Measurements from ENCODE around the gene MYL2. TPM values are rescaled to one million over a fixed set of nuclear protein-coding genes. Genes with fewer than 3 reads are reported as not detected.

MYL2 gene, protein sequence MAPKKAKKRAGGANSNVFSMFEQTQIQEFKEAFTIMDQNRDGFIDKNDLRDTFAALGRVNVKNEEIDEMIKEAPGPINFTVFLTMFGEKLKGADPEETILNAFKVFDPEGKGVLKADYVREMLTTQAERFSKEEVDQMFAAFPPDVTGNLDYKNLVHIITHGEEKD
- total RNA-seq (2013; cell fraction: nucleolus; rRNA removed) = not detected in 2 replicates
- 0.44 and 0.62 TPM in 2 replicates for total RNA-seq (2014; rRNA removed)
- total RNA-seq (2014; rRNA removed; fragmentation: Illumina TruSeq; extraction: Trizol) = not detected in 2 replicates
- total RNA-seq (2021) = 0.77 and 0.82 TPM in 2 replicates
- 2.1 TPM for polyA plus RNA-seq (2011; ENCODE audit: low read depth)
- polyA plus RNA-seq (2011; rRNA removed) = 0.08 TPM in 1 of 2 replicates, not detected in the other
- polyA plus RNA-seq (2011; cell fraction: cytosol; rRNA removed) = 0.25 and 0.58 TPM in 2 replicates
- polyA plus RNA-seq (2011; cell fraction: nucleus; rRNA removed) = 0.31 TPM in 1 of 2 replicates, not detected in the other
- polyA plus RNA-seq (2012) = 1.3 and 1.7 TPM in 2 replicates
- 0.57 TPM in 1 of 2 replicates, not detected in the other for polyA plus RNA-seq (2014; fragmentation: Illumina TruSeq; extraction: Trizol)
- polyA plus RNA-seq (2014; fragmentation: Nextera tagmentation; extraction: Ambion mirVana) = 1 to 10 TPM; 1.8 TPM
- 0.46 and 0.50 TPM in 2 replicates for polyA plus RNA-seq (2014; rRNA removed)
- under 1 TPM; 0.50 to 0.57 TPM for polyA plus RNA-seq (2016; fragmentation: Nextera tagmentation; extraction: Ambion mirVana)
- 0.46 TPM in 1 of 2 replicates, not detected in the other for polyA minus RNA-seq (2011; rRNA and poly(A)+ RNA removed)
- polyA minus RNA-seq (2011; cell fraction: cytosol; rRNA and poly(A)+ RNA removed) = not detected in 2 replicates
- polyA minus RNA-seq (2011; cell fraction: nucleus; rRNA and poly(A)+ RNA removed) = not detected in 2 replicates
- percentile 37 among the genes with signal in this experiment for Bru-seq, nascent RNA
- BruChase-seq, experiment 1, labeled RNA remaining after a 6-hour chase = percentile 13 among the genes with signal in this experiment
- BruChase-seq, experiment 2, labeled RNA remaining after a 2-hour chase = percentile 25 among the genes with signal in this experiment
- long read RNA-seq, experiment 1 = 0 reads
- long read RNA-seq, experiment 2, partial matches to known transcripts = 0 of 2 reads
- long read RNA-seq, experiment 2, other reads (novel, unspliced or antisense) = 2 of 2 reads

DNA sequence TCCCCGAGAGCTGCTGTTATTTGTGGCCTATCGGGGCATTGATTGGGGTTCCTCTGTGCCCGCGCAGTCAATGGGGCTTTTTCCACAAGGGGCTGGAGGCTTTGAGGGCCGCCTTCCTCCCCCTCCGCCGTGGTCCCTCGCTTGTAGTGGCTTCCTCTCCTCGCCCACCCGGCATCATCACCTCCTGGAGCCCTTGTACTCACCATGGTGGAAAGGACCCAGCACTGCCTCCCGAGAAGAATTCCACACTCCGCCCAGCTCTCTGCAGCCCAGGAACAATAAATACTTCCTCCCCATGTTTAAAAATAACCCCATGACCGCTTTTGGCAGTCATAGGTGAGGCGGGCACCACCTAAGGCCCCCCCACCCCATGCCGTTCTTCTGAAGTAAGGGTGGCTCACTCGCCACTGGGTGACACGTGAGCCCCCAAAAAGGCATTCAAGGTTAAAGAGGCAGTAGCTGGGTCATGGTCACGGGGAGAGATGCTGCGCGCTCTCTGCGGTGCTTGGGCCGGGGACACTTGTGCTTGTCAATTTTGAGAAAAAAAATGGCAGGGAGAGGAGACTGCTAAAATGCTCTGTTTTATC, at the start of gene MYL2:
Gene MYL2 (minus strand): TSS at position 256 of the 587 bp plus-strand sequence. CDS start 50 bp downstream, at position 206.
- H3K27me3 ChIP-seq (replicated peaks in 1 of 2; ENCODE audit: control insufficient read depth in 2 of 2, insufficient read depth in 2 of 2, low read length in 1 of 2) = no peaks in the 10 kb centered on the region; a peak in 1 of 4 replicates
- no peaks in the 10 kb centered on the region for H3K9me3 ChIP-seq (replicated peaks; ENCODE audit: control insufficient read depth, insufficient read depth, low read length)
- WGBS (ENCODE audit: insufficient coverage, insufficient replicate concordance, low lambda C conversion rate, missing lambda C conversion rate) = 64% methylated on average over 22 of the region's 22 CpGs
- H4K20me1 ChIP-seq (ENCODE audit: control insufficient read depth, insufficient read depth) = no peaks in the 10 kb centered on the region
- ChIA-PET RAD21 (ENCODE audit: unreplicated experiment) (interaction anchor here (1.0 kb wide), 1 partner anchor 13 kb away, joined by 3 read pairs; no protein-coding TSS in a partner anchor), CTCF (interaction anchor here (1.4 kb wide), 1 partner anchor 33 kb away, joined by 3 read pairs; no protein-coding TSS in a partner anchor), POLR2A (no interaction called here), SMC1A (ENCODE audit: uncharacterized antibody, unreplicated experiment) (no interaction called here)
- no peak for TF ChIP-seq MEF2B (IDR thresholded peaks at IDR 0.05; ENCODE audit: partially characterized antibody, poor library complexity, severe bottlenecking)
- no peak for TF ChIP-seq TBL1XR1 (IDR thresholded peaks at IDR 0.05; ENCODE audit: low read depth, low read length)
- no peak for TF ChIP-seq CREB1 (IDR thresholded peaks at IDR 0.05; ENCODE audit: low read depth)
- TF ChIP-seq, protein P1, sequence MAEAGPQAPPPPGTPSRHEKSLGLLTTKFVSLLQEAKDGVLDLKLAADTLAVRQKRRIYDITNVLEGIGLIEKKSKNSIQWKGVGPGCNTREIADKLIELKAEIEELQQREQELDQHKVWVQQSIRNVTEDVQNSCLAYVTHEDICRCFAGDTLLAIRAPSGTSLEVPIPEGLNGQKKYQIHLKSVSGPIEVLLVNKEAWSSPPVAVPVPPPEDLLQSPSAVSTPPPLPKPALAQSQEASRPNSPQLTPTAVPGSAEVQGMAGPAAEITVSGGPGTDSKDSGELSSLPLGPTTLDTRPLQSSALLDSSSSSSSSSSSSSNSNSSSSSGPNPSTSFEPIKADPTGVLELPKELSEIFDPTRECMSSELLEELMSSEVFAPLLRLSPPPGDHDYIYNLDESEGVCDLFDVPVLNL (IDR thresholded peaks at IDR 0.05; ENCODE audit: low read depth, low read length) = no peak
- TF ChIP-seq IKZF2 (IDR thresholded peaks at IDR 0.05) = no peak
- TF ChIP-seq SUZ12 (IDR thresholded peaks at IDR 0.05; ENCODE audit: unreplicated experiment) = no peak
- no peak for TF ChIP-seq KDM1A (IDR thresholded peaks at IDR 0.05; ENCODE audit: borderline replicate concordance)
- TF ChIP-seq, protein P2, sequence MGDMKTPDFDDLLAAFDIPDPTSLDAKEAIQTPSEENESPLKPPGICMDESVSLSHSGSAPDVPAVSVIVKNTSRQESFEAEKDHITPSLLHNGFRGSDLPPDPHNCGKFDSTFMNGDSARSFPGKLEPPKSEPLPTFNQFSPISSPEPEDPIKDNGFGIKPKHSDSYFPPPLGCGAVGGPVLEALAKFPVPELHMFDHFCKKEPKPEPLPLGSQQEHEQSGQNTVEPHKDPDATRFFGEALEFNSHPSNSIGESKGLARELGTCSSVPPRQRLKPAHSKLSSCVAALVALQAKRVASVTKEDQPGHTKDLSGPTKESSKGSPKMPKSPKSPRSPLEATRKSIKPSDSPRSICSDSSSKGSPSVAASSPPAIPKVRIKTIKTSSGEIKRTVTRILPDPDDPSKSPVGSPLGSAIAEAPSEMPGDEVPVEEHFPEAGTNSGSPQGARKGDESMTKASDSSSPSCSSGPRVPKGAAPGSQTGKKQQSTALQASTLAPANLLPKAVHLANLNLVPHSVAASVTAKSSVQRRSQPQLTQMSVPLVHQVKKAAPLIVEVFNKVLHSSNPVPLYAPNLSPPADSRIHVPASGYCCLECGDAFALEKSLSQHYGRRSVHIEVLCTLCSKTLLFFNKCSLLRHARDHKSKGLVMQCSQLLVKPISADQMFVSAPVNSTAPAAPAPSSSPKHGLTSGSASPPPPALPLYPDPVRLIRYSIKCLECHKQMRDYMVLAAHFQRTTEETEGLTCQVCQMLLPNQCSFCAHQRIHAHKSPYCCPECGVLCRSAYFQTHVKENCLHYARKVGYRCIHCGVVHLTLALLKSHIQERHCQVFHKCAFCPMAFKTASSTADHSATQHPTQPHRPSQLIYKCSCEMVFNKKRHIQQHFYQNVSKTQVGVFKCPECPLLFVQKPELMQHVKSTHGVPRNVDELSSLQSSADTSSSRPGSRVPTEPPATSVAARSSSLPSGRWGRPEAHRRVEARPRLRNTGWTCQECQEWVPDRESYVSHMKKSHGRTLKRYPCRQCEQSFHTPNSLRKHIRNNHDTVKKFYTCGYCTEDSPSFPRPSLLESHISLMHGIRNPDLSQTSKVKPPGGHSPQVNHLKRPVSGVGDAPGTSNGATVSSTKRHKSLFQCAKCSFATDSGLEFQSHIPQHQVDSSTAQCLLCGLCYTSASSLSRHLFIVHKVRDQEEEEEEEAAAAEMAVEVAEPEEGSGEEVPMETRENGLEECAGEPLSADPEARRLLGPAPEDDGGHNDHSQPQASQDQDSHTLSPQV (IDR thresholded peaks at IDR 0.05) = no peak
- no peak for TF ChIP-seq POLR2AphosphoS2 (IDR thresholded peaks at IDR 0.05; ENCODE audit: low read depth, low read length)
- TF ChIP-seq, protein P3, sequence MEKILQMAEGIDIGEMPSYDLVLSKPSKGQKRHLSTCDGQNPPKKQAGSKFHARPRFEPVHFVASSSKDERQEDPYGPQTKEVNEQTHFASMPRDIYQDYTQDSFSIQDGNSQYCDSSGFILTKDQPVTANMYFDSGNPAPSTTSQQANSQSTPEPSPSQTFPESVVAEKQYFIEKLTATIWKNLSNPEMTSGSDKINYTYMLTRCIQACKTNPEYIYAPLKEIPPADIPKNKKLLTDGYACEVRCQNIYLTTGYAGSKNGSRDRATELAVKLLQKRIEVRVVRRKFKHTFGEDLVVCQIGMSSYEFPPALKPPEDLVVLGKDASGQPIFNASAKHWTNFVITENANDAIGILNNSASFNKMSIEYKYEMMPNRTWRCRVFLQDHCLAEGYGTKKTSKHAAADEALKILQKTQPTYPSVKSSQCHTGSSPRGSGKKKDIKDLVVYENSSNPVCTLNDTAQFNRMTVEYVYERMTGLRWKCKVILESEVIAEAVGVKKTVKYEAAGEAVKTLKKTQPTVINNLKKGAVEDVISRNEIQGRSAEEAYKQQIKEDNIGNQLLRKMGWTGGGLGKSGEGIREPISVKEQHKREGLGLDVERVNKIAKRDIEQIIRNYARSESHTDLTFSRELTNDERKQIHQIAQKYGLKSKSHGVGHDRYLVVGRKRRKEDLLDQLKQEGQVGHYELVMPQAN (conservative IDR thresholded peaks at IDR 0.05) = no peak
- no peak for TF ChIP-seq SIN3A (IDR thresholded peaks at IDR 0.05; ENCODE audit: low read depth, low read length)
- no peak for TF ChIP-seq ESRRA (IDR thresholded peaks at IDR 0.05; ENCODE audit: low read length)
- TF ChIP-seq FOXK2 (IDR thresholded peaks at IDR 0.05) = no peak
- in situ Hi-C loops (cut with MboI) (no loop called here), intact Hi-C loops (cut with micrococcal nuclease; ENCODE audit: unreplicated experiment) (no loop called here)
- no peaks in the 10 kb centered on the region for H3K79me2 ChIP-seq (ENCODE audit: control insufficient read depth, insufficient read depth, low read length)
- no peaks in the 10 kb centered on the region for H3K36me3 ChIP-seq (ENCODE audit: control insufficient read depth in 2 of 2, insufficient read depth in 2 of 2, low read length in 1 of 2)
- no peak within 1 kb of the TSS for H3K9ac ChIP-seq (ENCODE audit: control insufficient read depth, insufficient read depth, low read length)
- H2AFZ ChIP-seq (ENCODE audit: control insufficient read depth, low read depth, low read length) = no peak within 1 kb of the TSS
- BruUV-seq (replicated peaks) = no TSS peak
- no peak for ATAC-seq
- FAIRE-seq = no peak
- H3K4me1 ChIP-seq (ENCODE audit: control insufficient read depth, insufficient read depth, low read length) = peaks cover 7% of the 10 kb centered on the region
- DNase-seq (ENCODE audit: low read depth, low spot score) = no peak
- no peak within 1 kb of the TSS for H3K27ac ChIP-seq (ENCODE audit: control insufficient read depth, insufficient read depth)
- no peak within 1 kb of the TSS for H3K4me2 ChIP-seq (ENCODE audit: control insufficient read depth, insufficient read depth)
- no peak within 1 kb of the TSS for H3K4me3 ChIP-seq

Measured in GM12878 (cell line).